GM12801 (cell line): ENCODE data around the gene IFNAR1.

ENCODE experiments used
- TF ChIP-seq, protein P1 (sequence below): IDR thresholded peaks from one replicate; pipeline ENCODE4 v1.5.1; 2011; ENCODE audit warnings: control low read depth; ENCODE audit not compliant: insufficient read length; ENCODE audit errors: extremely low read depth

IFNAR1 gene

DNA sequence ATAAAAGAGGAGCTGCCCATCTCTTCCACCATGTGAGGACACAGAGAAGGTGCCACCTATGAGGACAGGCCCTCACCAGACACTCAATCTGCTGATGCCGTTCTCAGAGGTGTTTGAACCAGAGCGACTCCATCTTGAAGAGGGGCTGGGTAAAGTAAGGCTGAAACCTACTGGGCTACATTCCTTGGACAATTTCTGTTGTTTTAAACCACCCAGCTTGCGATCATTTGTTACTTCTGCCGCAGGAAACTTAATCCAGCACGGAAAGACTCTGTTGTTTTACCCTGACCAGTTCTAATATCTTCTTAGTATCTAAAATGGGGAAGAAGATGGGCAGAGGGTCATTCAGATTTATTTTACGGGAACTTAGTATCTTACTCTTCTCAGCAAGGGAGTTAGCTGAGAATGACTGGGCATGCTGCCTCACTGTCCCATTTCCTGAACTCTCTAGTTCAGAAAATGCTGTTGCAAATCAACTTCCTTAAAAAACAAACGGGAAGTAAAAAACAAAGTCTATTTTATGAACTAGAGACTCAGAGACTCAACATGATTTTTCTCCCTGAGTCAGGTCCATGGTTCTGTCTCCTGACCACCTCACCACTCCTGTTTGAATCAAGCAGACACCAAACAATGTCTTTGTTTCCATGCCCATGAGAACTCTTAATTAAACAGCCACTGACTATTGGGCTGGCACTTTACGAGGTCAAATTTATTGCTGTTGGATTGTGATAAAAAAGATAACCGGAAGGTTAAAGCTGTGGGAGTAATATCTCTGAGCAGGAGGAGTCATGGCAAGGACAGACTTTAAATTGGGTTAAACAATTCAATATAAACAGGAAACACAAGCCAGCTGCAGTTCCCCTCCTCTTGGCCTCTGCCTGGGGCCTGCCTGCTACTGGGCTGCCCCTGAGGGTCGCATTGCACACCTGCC is 23.8 kb upstream of the IFNAR1 start:
- TF ChIP-seq, protein P1, sequence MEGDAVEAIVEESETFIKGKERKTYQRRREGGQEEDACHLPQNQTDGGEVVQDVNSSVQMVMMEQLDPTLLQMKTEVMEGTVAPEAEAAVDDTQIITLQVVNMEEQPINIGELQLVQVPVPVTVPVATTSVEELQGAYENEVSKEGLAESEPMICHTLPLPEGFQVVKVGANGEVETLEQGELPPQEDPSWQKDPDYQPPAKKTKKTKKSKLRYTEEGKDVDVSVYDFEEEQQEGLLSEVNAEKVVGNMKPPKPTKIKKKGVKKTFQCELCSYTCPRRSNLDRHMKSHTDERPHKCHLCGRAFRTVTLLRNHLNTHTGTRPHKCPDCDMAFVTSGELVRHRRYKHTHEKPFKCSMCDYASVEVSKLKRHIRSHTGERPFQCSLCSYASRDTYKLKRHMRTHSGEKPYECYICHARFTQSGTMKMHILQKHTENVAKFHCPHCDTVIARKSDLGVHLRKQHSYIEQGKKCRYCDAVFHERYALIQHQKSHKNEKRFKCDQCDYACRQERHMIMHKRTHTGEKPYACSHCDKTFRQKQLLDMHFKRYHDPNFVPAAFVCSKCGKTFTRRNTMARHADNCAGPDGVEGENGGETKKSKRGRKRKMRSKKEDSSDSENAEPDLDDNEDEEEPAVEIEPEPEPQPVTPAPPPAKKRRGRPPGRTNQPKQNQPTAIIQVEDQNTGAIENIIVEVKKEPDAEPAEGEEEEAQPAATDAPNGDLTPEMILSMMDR, result no peak

DNA sequence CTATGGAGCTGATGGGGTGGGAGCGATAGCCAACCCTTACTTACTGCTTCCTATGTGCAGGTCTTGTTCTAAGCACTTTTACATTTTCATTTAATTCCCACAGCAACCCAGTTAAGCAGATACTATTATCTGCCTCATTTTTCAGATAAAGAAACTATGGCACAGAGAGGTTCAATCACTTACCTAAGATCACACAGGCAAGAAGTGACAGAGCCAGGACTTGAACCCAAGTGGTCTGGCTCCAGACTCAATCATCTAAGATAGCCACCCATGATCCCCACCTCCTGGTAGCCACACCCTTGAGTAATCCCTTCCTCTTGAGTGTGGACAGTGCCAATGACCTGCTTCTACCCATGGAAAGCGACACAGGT is 23.2 kb upstream of the IFNAR1 start:
- TF ChIP-seq, protein P1, result no peak

DNA sequence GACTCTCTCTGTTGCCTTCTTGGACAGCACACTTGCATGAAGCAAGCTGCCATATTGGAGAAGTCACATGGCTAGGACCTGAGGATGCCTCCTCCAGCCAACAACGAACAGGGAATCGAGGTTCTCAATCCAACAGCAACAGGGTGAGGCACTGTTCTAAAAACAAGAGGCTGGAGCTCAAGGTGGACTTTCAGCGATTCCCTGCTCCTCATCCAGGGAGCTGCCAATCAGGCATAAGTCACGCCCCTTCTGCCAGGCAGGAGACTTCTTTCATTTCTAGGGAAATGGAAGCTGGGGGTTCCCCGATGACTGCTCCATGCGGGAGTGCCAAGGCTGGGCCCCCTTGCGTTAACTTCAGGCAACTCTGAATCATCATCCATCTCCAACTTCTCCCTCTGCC is 22.7 kb upstream of the IFNAR1 start:
- TF ChIP-seq, protein P1, result no peak

DNA sequence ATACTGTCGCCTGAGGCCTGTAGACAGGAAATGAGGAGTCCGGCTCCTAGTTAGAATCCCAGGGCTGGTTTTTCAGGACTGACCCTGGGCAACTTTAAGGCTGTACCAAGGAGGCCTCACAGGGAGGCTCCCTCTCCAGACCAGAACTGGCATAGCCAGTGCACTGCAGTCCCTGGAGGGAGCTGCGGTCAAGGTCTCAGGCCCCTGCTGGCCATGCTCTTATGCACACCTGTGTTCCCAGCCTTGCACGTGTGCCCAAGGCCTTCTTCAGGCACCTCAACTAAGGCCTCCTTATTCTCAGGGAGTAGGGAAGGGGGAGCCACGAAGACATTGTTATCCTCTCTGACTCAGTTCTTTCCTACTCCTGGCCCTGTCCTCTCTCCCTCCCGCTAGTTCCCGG is 22.0 kb upstream of the IFNAR1 start:
- TF ChIP-seq, protein P1, result no peak

DNA sequence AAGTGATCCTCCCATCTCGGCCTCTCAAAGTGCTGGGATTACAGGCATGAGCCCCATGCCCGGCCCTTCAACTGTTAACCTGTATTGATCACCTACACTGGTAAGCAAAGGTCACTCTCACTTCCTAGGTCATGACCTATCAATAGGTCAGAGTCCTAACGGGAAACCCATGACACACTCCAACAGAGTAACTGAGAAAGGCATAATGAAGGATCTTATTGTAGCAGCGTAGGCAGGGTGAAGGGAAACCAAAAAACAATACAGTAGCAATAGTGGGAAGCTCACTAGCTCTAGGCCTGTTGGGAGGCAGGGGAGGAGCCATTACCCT is 19.5 kb upstream of the IFNAR1 start:
- TF ChIP-seq, protein P1, result no peak

DNA sequence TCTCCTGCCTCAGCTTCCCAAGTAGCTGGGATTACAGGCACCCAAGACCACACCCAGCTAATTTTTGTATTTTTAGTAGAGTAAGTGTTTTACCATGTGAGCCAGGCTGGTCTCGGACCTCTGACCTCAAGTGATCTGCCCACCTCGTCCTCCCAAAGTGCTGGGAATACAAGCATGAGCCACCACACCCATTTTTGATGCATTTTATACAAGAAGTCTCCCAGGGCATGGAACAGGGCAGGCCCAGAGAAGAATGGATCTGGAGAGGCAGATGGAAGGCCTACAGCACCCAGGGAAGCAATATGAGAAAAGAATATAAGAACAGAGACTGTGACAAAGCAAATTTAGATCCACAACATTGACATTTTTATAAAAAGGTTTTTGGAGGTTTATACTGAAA is 18.8 kb upstream of the IFNAR1 start:
- TF ChIP-seq, protein P1, result no peak

DNA sequence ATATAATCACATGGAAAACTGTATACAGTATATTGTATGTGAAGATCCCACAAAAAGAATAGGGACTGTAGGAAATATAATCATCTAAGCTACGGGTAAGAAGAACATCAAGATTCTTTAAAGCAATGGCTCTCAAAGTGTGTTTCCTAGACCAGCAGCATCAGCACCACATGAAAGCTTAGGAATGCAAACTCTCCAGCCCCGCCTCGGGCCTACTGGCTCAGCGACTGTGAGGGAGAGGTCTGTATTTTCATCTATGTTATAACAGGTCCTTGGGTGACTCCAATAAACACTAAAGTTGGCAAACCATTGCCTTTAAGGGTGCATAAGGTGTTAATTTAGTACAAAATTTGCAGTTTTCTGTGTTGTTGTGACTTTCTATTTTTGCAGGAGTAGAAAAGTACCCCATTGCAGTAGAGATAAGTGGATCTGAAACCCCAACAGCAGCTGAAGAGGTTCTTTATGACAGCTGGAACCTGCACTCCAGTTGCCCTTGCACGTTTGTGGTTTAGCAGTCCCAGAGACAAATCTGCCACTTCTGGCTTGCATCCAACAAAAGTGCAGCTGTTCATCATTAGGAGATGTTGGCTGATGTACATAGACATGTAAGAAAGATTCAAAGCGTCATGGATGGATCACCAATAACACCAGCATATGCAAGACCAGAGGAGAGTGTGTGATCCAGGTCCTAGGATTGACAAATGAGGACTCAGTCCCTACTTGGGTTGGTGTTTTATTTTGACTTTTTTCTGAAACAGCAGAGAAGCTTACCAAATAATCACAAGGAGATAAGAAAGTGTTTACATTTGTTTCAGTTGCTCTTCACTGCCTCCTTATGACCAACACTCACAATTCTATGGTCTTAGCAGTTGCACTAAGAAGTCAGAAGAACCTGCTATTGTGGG is 15.9 kb upstream of the IFNAR1 start:
- TF ChIP-seq, protein P1, result no peak
